BLaER1 treated with 17β-estradiol and CSF1 and Interleukin-3, amounts not matched to agents 10 nM and 100 nM (cell line): Measurements from ENCODE around the gene TSACC.
A peak's percentile ranks its signal among the peaks of the same experiment; 100 is the strongest.

Experiments used
- H3K27ac ChIP-seq, 11 experiments: shearing (Covaris generic); formaldehyde crosslinking; 2 replicates each; pipeline ENCODE4 v1.8.1; 2022
- H3K27me3 ChIP-seq, 11 experiments: shearing (Covaris generic); formaldehyde crosslinking; 2 replicates each; pipeline ENCODE4 v1.8.1; 2022
- H3K36me3 ChIP-seq, 11 experiments: shearing (Covaris generic); formaldehyde crosslinking; 2 replicates each; pipeline ENCODE4 v1.8.1; 2022
- H3K4me1 ChIP-seq, 10 experiments: shearing (Covaris generic); formaldehyde crosslinking; 2 replicates each; pipeline ENCODE4 v1.8.1; 2022
- H3K4me2 ChIP-seq, 11 experiments: shearing (Covaris generic); formaldehyde crosslinking; 2 replicates each; pipeline ENCODE4 v1.8.1; 2022
- H3K4me3 ChIP-seq, 10 experiments: shearing (Covaris generic); formaldehyde crosslinking; 2 replicates each; pipeline ENCODE4 v1.8.1; 2022
- H3K9ac ChIP-seq, 11 experiments: shearing (Covaris generic); formaldehyde crosslinking; 2 replicates each; pipeline ENCODE4 v1.8.1; 2022
- H3K9me3 ChIP-seq, 11 experiments: shearing (Covaris generic); formaldehyde crosslinking; replicated peaks in 1 of 11; 2 replicates each; pipeline ENCODE4 v1.8.1; 2022
- H4K20me1 ChIP-seq, 11 experiments: shearing (Covaris generic); formaldehyde crosslinking; 2 replicates each; pipeline ENCODE4 v1.8.1; 2022
- Cebpa-rat ChIP-seq, 11 experiments: shearing (Covaris generic); IDR thresholded peaks; 2 replicates each; pipeline ENCODE4 v1.8.1; 2022

Gene TSACC

DNA sequence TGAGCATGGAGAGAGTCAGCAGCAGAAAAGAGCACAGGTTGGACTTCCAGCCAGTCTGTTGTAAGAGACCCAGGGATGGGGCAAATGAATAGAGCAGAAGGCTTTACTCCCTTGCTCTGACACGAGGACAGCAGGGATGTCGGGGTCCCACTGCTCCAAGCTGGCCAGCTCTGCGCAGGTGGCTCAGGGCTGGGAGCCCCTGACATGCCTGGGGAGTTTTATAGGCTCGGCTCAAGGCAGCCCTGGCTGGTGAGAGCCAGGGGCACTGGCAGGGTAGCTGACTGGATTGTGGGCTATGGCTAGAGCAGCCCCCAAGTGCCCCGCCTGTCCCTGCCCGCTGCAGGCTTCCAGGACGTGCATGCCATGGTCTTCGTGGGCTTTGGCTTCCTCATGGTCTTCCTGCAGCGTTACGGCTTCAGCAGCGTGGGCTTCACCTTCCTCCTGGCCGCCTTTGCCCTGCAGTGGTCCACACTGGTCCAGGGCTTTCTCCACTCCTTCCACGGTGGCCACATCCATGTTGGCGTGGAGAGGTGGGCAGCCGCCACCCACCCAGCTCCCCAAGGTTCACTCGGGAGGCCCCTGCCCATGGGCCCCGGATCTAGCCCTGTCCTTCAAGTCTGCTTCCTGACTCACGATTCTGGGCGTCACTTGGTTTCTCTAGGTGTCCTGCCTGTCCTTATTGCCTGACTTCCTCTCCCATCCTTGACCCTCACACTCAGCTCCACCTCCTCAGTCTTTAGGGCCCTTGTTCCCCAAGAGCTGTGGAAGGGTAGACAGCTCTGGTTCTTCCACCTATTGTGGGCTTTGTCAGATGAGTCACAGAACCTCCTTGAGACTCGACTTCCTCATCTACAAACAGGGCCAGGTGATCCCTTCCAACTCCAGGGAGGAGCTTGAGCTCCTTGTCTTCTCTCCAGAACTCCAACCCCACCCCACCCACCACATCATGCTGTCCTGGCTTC lies 38.9 kb downstream of the TSACC start:
- Histone ChIP-seq H3K27me3 (peaks cover 0 to 6% (median 0%) of the 10 kb centered on the region in 11 experiments; a peak in 2 of 22 replicates), H3K36me3 (no peaks in the 10 kb centered on the region), H3K9me3 (no peaks in the 10 kb centered on the region), H4K20me1 (no peaks in the 10 kb centered on the region), H3K4me2 (peak overlapping the region in 5 of 11 experiments; percentile 11 to 79 (median 55); a peak in 7 of 22 replicates), H3K9ac (no peak overlapping the region), H3K4me1 (peaks cover 0 to 32% (median 4%) of the 10 kb centered on the region in 10 experiments; a peak in 11 of 20 replicates), H3K4me3 (no peak overlapping the region), H3K27ac (no peak overlapping the region)
- no peak for TF ChIP-seq Cebpa-rat (IDR thresholded peaks at IDR 0.05)

DNA sequence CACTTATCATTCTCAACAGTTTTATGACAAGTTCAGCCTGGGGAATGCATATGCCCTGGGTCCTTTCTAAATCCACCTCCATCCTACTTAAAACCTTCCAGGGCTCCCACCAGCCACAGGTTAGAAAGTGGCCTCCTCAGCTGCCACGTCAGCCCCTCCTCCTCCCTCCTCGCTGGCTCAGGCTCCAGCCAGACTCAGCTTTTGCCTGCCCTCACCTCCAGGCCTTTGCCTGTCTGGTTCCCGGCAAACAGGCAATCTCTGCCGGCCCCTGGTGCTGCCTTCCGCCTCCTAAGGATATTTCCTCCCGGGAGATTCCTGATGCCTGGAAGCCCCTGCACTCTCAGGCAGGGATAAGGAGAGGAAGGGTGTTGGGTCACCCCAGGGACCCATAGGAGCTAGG lies 40.2 kb downstream of the TSACC start:
- H3K36me3 ChIP-seq, result no peaks in the 10 kb centered on the region
- no peaks in the 10 kb centered on the region for H3K9me3 ChIP-seq
- no peak overlapping the region for H3K27ac ChIP-seq
- no peaks in the 10 kb centered on the region for H3K27me3 ChIP-seq
- no peaks in the 10 kb centered on the region for H4K20me1 ChIP-seq
- no peak overlapping the region for H3K9ac ChIP-seq
- no peak for TF ChIP-seq Cebpa-rat (IDR thresholded peaks at IDR 0.05)
- peaks cover 0 to 38% (median 9%) of the 10 kb centered on the region in 10 experiments; a peak in 12 of 20 replicates for H3K4me1 ChIP-seq
- no peak overlapping the region for H3K4me2 ChIP-seq
- no peak overlapping the region for H3K4me3 ChIP-seq

- Histone ChIP-seq H3K36me3 (no peaks in the 10 kb centered on the region), H3K4me2 (no peak overlapping the region), H4K20me1 (no peaks in the 10 kb centered on the region), H3K27me3 (no peaks in the 10 kb centered on the region), H3K9me3 (no peaks in the 10 kb centered on the region), H3K27ac (no peak overlapping the region), H3K4me1 (peaks cover 6 to 48% (median 18%) of the 10 kb centered on the region in 10 experiments), H3K9ac (no peak overlapping the region), H3K4me3 (no peak overlapping the region)
- TF ChIP-seq Cebpa-rat (IDR thresholded peaks at IDR 0.05), result no peak
These were observed 41.3 kb downstream of the TSACC start for GRCh38 chr1:156379420-156380165.

GRCh38 chr1:156382561-156382960 lies 44.2 kb downstream of the TSACC start:
- H3K27me3 ChIP-seq, result peaks cover 11 to 18% (median 17%) of the 10 kb centered on the region in 11 experiments
- no peak overlapping the region for H3K9ac ChIP-seq
- no peak overlapping the region for H3K27ac ChIP-seq
- no peaks in the 10 kb centered on the region for H3K36me3 ChIP-seq
- no peak overlapping the region; a peak in 1 of 22 replicates for H3K4me2 ChIP-seq
- 0 out of 22 replicates have a peak, but pooled peaks cover 0 to 4% (median 0%) of the 10 kb centered on the region in 11 experiments for H4K20me1 ChIP-seq
- H3K9me3 ChIP-seq, result no peaks in the 10 kb centered on the region
- no peak for TF ChIP-seq Cebpa-rat (IDR thresholded peaks at IDR 0.05)
- no peak overlapping the region for H3K4me3 ChIP-seq
- H3K4me1 ChIP-seq, result peaks cover 23 to 40% (median 32%) of the 10 kb centered on the region in 10 experiments

DNA sequence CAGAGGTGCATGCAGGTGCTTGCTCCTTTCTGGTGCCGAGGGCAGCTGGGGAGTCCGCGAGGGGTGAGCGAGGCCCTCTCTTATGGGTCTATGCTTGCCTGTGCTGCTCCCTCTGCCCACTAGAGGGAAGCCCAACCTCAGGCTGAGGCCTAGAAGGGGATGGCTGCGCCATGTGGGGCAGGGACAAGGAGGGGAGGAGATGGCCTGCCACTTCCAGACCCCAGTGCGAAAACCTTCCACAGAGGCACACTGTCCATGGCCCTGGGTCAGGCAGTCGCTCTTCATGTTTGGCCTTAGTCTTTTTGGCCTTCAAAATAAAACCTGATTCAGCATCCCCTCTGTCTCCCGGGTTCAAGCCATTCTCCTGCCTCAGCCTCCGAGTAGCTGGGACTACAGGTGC lies 44.7 kb downstream of the TSACC start:
- Histone ChIP-seq H4K20me1 (peaks cover 0 to 9% (median 0%) of the 10 kb centered on the region in 11 experiments; a peak in 1 of 22 replicates), H3K36me3 (no peaks in the 10 kb centered on the region), H3K4me3 (no peak overlapping the region), H3K4me2 (peak overlapping the region in 3 of 11 experiments; percentile 64 to 83 (median 73); a peak in 4 of 22 replicates), H3K27me3 (peaks cover 16 to 23% (median 21%) of the 10 kb centered on the region in 11 experiments), H3K9me3 (no peaks in the 10 kb centered on the region), H3K27ac (no peak overlapping the region), H3K9ac (no peak overlapping the region), H3K4me1 (peaks cover 23 to 39% (median 31%) of the 10 kb centered on the region in 10 experiments)
- TF ChIP-seq Cebpa-rat (IDR thresholded peaks at IDR 0.05), result no peak

DNA sequence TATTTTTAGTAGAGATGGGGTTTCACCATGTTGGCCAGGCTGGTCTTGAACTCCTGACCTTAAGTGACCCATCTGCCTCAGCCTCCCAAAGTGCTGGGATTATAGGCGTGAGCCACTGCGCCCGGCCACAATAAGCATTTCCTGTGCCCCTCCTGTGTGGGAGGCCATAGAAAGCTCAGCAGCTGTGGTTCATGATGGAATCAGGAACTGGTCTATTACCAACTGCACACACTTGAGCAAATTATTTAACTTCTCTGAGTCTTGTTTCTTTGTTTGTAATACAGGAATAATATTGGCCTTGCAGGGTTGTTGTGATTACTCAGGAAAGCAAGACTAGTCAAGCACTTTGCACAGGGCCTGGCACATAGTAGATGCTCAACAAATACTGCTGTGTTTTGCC lies 45.7 kb downstream of the TSACC start:
- H3K9ac ChIP-seq, result peak overlapping the region in 3 of 11 experiments; percentile 10 to 15 (median 13); a peak in 1 of 22 replicates

GRCh38 chr1:156384658-156385057 lies 46.3 kb downstream of the TSACC start:
- peak overlapping the region; percentile 50 to 83 (median 65) for H3K4me2 ChIP-seq
- TF ChIP-seq Cebpa-rat (IDR thresholded peaks at IDR 0.05), result no peak

More for the DNA sequence above, 45.7 kb downstream of the TSACC start:
- no peak for TF ChIP-seq Cebpa-rat (IDR thresholded peaks at IDR 0.05)
- Histone ChIP-seq H3K4me3 (no peak overlapping the region), H3K27me3 (peaks cover 26 to 32% (median 31%) of the 10 kb centered on the region in 11 experiments), H3K4me1 (peaks cover 23 to 39% (median 31%) of the 10 kb centered on the region in 10 experiments), H3K4me2 (peak overlapping the region; percentile 50 to 83 (median 65); a peak in 21 of 22 replicates), H3K9me3 (no peaks in the 10 kb centered on the region), H3K36me3 (no peaks in the 10 kb centered on the region), H3K27ac (peak overlapping the region in 9 of 11 experiments; percentile 15 to 60 (median 43); a peak in 14 of 22 replicates), H4K20me1 (peaks cover 0 to 9% (median 0%) of the 10 kb centered on the region in 11 experiments; a peak in 1 of 22 replicates)

GRCh38 chr1:156385534-156386031 lies 47.3 kb downstream of the TSACC start:
- H3K27me3 ChIP-seq, result peaks cover 38 to 48% (median 47%) of the 10 kb centered on the region in 11 experiments
- H3K9me3 ChIP-seq, result no peaks in the 10 kb centered on the region
- H3K4me3 ChIP-seq, result no peak overlapping the region
- H3K4me1 ChIP-seq, result peaks cover 23 to 39% (median 31%) of the 10 kb centered on the region in 10 experiments
- H3K9ac ChIP-seq, result peak overlapping the region in 7 of 11 experiments; percentile 10 to 55 (median 15); a peak in 9 of 22 replicates
- peaks cover 0 to 9% (median 0%) of the 10 kb centered on the region in 11 experiments; a peak in 2 of 22 replicates for H4K20me1 ChIP-seq
- peak overlapping the region; percentile 50 to 83 (median 65) for H3K4me2 ChIP-seq
- peak overlapping the region in 6 of 11 experiments; percentile 4 to 60 (median 52); a peak in 4 of 22 replicates for H3K27ac ChIP-seq
- TF ChIP-seq Cebpa-rat (IDR thresholded peaks at IDR 0.05), result no peak
- H3K36me3 ChIP-seq, result no peaks in the 10 kb centered on the region

More at GRCh38 chr1:156384658-156385057, 46.3 kb downstream of the TSACC start:
- Histone ChIP-seq H3K4me1 (peaks cover 23 to 39% (median 31%) of the 10 kb centered on the region in 10 experiments), H3K4me3 (no peak overlapping the region), H4K20me1 (peaks cover 0 to 9% (median 0%) of the 10 kb centered on the region in 11 experiments; a peak in 2 of 22 replicates), H3K27ac (peak overlapping the region in 9 of 11 experiments; percentile 15 to 60 (median 43); a peak in 14 of 22 replicates), H3K27me3 (peaks cover 32 to 39% (median 38%) of the 10 kb centered on the region in 11 experiments), H3K9ac (peak overlapping the region in 7 of 11 experiments; percentile 10 to 55 (median 15); a peak in 6 of 22 replicates), H3K36me3 (no peaks in the 10 kb centered on the region), H3K9me3 (no peaks in the 10 kb centered on the region)
